AG09309 (cell line): ENCODE results near the gene IL10.

Experiments used
- DNase-seq: peaks from one replicate; pipeline ENCODE4 v3.0.0-alpha.2; 2010; ENCODE audit warnings: low read depth
- H3K4me3 ChIP-seq: 2 replicates; pipeline ENCODE4 v1.5.1; 2011; ENCODE audit warnings: mild to moderate bottlenecking, low read depth, low read length, moderate library complexity; ENCODE audit not compliant: control insufficient read depth
- TF ChIP-seq, protein P1 (sequence below): IDR thresholded peaks from 2 replicates; pipeline ENCODE4 v1.5.1; 2011; ENCODE audit warnings: mild to moderate bottlenecking, low read depth, low read length, inconsistent platforms; ENCODE audit not compliant: insufficient read depth, control insufficient read depth; ENCODE audit errors: missing control alignments

Gene IL10

DNA sequence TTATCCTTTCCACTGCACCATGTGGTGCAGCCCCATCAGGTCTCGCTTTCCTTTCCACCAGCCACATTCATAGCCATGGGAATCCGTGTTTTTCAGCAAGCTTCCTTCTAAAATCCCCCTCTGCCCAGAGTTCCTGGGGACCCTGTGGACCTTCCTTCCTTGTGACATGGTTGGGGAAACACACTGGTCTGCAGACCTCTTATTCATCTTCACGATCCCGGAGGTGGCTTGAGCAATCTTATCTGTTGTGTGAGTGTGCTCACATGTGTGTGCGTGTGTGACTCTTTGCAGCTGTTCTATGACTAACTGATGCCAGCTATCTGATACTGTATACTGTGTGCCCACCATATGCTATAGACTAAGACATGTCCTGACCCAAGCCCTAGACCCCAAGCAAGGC lies 15.6 kb upstream of the IL10 start:
- DNase-seq, result no peak
- H3K4me3 ChIP-seq, result no peak overlapping the region
- TF ChIP-seq, protein P1, sequence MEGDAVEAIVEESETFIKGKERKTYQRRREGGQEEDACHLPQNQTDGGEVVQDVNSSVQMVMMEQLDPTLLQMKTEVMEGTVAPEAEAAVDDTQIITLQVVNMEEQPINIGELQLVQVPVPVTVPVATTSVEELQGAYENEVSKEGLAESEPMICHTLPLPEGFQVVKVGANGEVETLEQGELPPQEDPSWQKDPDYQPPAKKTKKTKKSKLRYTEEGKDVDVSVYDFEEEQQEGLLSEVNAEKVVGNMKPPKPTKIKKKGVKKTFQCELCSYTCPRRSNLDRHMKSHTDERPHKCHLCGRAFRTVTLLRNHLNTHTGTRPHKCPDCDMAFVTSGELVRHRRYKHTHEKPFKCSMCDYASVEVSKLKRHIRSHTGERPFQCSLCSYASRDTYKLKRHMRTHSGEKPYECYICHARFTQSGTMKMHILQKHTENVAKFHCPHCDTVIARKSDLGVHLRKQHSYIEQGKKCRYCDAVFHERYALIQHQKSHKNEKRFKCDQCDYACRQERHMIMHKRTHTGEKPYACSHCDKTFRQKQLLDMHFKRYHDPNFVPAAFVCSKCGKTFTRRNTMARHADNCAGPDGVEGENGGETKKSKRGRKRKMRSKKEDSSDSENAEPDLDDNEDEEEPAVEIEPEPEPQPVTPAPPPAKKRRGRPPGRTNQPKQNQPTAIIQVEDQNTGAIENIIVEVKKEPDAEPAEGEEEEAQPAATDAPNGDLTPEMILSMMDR, result no peak

DNA sequence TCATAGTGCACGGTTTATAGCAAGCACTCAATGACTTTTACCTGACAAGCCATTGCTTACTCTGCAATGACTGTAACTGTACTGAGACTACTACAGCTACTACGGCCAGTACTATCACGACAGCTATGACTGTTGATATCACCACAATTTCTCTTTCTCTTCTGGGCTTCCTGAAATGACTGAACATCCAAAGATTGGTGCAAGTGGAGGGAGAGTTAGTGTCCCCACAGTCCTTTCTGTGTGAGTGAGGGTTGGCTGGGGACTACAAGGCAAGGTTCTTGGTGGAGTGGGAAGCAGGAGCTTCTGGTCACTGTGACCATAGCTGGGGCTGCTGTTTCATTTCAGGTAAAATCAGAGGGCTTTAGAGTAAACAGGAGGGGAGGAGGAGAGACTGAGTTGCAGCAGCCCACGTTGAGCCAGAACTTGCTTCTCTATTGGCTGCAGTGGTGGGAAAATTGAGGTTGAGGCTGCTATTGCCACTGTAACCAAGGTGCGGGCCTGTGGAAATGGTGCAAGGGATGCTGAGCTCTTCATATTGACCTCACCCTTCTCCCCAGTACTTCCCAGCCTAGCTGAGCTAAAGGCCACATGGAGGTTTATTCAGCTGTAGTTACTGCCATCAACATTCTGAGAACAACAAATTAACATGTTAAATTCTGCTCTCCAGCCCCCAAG lies 14.1 kb upstream of the IL10 start:
- TF ChIP-seq, protein P1, result no peak
- no peak overlapping the region for H3K4me3 ChIP-seq
- DNase-seq, result no peak

DNA sequence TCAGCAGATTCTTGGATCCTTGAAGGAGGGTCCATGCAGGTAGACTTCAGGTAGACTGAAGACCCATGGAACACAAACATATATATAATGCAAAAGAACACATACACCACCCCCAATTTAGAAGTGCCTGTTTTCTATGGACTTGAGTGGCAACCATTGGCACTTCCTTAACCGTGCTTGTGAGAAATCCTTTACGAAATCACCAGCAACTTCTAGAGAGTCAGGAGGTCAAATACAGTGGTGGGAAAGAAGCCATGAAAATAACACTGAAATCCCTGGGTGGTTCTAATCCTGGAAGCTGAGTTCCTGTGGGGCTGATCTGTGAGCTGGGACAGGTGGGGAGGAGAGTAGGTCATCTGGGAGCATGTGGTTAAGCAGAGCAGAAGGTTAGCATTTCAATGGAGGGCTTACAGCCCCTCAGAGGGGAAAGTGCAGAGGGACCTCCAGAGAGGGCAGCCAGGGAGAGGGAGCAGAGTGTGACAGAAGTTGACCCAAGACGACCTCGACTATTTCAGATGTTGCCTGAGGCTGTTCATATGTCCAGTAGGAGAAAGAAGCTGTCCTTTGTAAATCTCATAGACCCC lies 13.0 kb upstream of the IL10 start:
- H3K4me3 ChIP-seq, result no peak overlapping the region
- TF ChIP-seq, protein P1, result no peak
- no peak for DNase-seq

DNA sequence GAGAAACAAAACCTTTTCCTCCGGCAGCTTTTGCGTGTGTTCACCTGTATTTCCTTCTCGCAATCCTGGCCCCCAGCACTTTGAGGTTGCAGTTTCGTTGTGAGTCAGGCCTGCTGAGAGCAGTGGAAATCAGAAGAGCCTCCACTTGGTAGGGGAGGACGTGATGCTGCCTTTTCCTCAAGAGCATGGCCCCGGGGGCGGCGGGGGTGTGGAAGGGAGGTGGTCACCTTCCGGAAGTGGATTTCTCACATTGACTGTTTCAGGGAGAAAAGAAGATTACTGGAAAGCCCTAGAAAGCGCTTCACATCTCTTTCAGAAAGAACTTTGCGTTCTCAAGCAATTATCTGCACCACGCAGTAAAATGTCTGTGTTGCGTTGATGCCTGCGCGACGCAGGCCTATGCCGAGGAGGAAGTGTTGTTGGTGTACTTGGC lies 12.2 kb upstream of the IL10 start:
- no peak for DNase-seq
- H3K4me3 ChIP-seq, result no peak overlapping the region
- TF ChIP-seq, protein P1, result no peak

DNA sequence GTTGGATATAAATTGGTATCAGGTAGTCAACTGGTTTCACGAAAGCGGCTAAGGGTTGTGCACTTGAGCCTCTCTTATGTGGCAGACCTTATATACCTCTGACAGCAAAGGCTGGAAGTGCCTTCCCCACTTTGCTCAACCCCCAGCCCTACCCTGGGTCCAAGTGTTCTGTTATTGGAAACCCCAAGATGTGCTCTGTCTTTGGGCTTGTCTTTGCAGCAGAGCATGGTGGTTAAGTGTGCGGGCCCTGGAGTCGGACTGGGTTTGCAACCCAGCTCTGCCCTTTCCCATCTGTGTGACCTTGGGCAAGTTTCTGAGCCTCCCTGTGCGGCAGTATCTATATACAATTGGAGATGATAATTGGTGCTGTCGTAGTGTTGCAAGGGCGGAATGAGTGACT lies 11.2 kb upstream of the IL10 start:
- TF ChIP-seq, protein P1, result no peak
- DNase-seq, result no peak
- no peak overlapping the region for H3K4me3 ChIP-seq

DNA sequence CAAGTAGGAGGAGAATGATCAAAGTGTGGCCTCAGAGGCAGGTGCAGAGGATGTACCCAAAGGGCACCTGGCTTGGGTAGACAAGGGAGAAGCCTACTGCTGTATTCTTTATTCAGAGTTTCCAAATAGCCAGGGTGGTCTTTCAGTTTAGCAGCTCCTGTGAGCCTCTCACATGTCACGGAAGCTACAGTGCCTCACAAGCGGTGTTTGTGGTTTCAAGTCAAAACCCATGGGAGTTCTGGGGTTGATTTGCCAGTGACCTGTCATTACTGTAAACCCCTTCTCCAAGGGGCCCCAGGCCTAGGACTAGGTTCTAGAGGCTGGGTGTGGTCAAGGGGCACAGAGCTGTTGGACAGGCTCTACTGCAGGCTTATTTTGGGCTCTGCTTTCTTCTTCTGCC lies 10.2 kb upstream of the IL10 start:
- no peak for DNase-seq
- TF ChIP-seq, protein P1, result no peak
- no peak overlapping the region for H3K4me3 ChIP-seq
